NCI-H2107 (cell line): ENCODE results near the gene ZSWIM8.
A peak's percentile ranks its signal among the peaks of the same experiment; 100 is the strongest.
"Not testable (repeated sequence)": the region's sequence is repeated elsewhere in the genome, so short reads cannot be mapped to it uniquely, and the experiment has no call there.

ENCODE experiments used
- DNase-seq: peaks from one replicate; lab custom pipeline; 2025; lab: John Stamatoyannopoulos, UW

Gene ZSWIM8

GRCh38 chr10:73772281-73773151 lies 12.9 kb upstream of the ZSWIM8 start:
- DNase-seq = no peak

DNA sequence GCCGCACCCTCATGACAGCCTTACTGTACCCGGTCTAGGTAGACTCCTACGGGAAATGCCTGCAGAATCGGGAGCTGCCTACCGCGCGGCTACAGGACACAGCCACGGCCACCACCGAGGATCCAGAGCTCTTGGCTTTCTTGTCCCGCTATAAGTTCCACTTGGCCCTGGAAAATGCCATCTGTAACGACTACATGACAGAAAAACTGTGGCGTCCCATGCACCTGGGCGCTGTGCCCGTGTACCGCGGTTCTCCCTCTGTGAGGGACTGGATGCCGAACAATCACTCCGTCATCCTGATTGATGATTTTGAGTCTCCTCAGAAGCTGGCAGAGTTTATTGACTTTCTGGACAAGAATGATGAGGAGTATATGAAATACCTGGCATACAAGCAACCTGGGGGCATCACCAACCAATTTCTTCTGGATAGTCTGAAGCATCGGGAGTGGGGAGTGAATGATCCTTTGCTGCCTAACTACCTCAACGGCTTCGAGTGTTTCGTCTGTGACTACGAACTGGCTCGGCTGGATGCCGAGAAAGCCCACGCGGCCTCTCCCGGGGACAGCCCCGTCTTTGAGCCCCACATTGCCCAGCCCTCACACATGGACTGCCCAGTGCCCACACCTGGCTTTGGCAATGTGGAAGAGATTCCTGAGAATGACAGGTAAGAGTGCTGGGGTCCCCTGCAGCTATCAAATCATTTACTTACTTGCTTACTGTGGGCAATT lies 12.1 kb upstream of the ZSWIM8 start:
- no peak for DNase-seq

- DNase-seq = no peak
These were observed 10.8 kb upstream of the ZSWIM8 start for GRCh38 chr10:73774637-73775036.

DNA sequence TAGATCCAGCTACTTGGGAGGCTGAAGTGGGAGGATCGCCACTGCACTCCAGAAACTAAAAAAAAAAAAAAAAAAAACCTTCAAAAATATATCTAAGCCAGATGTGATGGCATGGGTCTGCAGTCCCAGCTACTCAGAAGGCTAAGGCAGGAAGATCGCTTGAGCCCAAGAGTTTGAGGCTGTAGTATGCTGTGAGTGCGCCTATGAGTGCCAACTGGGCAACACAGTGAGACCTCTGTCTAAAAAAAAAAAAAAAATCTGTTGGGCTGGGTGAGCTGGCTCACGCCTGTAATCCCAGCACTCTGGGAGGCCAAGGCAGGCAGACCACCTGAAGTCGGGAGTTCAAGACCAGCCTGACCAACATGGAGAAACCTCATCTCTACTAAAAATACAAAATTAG lies 6.4 kb upstream of the ZSWIM8 start:
- no peak for DNase-seq

DNA sequence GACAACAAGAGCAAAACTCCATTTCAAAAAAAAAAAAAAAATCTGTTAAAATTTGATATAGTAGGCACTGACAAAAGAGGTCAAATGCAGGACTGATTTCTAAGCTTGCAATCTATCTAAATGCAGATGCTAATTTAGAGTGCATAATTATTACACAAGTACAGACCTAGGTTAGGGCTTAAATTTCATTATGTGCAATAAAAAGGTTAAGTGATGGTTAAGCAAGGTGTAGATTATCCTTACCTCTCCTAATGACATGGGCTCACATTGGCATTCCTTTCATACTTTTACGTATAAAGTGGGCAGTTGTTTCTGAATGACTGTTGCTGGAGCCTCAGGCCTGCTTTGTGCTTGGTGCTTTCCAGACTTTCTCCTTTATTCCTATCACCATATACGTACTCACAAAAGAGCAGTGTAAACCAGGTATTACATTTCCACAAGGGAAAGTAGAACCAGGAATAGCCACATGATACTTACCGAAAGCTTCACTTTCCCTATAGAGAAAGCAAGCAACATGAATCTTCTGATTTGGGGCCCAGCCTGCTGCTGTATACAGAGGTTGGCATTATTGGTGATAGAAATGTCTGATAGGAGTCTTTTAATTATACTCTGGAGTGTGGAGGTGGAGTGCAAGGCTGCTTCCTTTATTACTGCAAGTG lies 5.7 kb upstream of the ZSWIM8 start:
- no peak for DNase-seq

- no peak for DNase-seq
These were observed 5.1 kb upstream of the ZSWIM8 start for GRCh38 chr10:73780301-73780700.

DNA sequence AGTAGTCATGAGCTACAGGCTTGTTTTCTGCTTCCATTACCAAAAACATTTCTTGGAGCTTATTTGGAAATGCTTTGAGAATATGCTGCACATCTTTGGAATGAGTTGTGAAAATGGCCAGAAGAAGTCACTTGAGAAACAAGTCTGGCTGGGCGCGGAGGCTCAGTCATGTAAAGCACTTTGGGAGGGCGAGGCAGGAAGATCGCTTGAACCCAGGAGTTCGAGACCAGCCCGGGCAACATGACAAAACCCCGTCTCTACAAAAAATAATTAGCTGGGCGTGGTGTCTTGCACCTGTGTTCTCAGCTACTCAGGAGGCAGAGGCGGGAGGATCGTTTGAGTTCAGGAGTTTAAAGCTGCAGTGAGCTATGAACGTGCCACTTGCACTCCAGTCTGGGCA lies 4.4 kb upstream of the ZSWIM8 start:
- DNase-seq = no peak

DNA sequence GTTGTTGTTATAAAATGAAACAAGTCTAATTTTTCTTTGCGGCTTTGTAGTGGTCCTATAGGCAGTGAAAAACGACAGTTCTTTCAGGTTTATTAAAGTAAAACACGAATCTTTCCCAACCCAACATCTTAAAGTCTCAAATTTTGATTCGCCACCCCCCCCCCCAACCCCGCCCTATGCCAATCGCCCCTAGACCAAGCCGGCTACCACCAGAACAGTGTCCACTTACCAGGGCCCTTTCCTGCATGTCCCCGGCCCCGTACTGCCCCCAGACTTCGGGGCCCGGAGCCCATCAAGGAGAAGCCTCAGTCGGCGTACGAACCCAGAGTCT lies 3.9 kb upstream of the ZSWIM8 start:
- no peak for DNase-seq

- DNase-seq = peak; percentile 38
These were observed 3.3 kb upstream of the ZSWIM8 start, which contains the start of gene CHCHD1 for GRCh38 chr10:73781879-73782748. Gene CHCHD1, plus strand, starts transcription at chr10:73782048. Its CDS starts 28 bp downstream, at chr10:73782076.

DNA sequence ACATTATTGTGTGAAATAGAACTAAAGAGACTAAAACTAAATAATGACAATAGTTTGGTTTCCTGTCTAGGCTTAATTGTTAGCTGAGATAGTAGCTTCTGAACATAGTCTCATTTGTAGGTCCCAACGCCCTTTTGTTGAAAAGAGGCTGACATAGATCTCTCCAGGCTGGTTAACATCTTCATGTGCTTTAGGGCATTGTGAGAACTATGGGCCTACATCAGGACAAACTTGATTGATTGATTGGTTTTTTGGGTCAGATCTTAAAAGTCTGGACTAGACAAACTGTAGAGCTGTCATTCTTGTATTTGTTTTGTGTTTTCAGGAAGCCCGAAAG lies 2.7 kb upstream of the ZSWIM8 start:
- DNase-seq = no peak

- DNase-seq = no peak
These were observed 510 bp downstream of the ZSWIM8 start for GRCh38 chr10:73785721-73786511.

DNA sequence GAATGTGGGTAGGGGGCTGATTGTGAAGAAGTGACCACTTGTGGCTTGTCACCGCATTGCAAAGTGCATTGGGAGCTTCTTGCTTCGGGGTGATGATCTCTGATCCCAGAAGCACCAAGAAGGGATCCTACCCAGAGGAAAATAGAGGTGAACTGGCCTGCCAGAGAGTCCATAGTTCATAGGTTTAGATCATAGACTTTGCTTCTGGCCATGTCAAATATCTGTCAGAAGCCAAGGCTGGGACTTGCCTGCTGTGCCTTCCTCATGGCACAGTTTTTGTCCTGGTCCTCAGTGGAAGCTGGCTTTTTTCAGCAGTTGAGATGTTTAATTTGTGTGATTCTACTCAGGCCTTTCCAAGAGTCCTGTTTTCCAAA lies 1.1 kb downstream of the ZSWIM8 start:
- no peak for DNase-seq

- not testable (repeated sequence) for DNase-seq
These were observed 1.8 kb downstream of the ZSWIM8 start for GRCh38 chr10:73787031-73787800.

DNA sequence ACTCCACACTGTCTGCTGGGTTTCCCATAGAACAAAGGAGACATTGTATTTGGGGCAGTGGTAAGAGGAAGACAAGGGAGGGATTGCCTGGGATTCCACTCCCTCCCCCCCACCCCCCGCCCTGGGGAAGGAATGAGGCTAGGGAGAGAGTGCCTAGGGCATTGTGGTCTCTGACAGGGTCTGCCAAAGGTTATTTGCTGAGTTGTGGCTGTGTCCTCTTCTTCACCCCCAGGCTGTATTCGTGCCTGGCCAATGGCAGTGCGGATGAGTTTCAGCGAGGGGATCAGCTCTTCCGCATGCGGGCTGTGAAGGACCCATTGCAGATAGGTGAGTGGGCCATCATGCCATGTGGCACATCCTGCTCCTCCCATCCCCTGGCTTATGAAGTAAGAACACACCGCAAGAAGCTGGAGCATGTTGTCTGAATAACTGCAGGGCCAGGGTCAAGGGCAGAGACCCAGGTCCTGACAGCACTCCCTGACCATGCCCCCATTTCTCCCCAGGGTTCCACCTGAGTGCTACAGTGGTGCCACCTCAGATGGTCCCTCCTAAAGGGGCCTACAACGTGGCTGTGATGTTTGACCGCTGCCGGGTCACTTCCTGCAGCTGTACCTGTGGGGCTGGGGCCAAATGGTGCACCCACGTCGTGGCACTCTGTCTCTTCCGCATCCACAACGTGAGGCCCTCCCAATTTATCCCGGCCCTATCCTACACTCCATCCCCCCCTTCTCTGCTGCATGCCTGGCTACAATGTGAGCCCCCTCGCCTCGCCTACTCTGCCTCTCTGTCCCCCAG lies 3.7 kb downstream of the ZSWIM8 start:
- DNase-seq = no peak

DNA sequence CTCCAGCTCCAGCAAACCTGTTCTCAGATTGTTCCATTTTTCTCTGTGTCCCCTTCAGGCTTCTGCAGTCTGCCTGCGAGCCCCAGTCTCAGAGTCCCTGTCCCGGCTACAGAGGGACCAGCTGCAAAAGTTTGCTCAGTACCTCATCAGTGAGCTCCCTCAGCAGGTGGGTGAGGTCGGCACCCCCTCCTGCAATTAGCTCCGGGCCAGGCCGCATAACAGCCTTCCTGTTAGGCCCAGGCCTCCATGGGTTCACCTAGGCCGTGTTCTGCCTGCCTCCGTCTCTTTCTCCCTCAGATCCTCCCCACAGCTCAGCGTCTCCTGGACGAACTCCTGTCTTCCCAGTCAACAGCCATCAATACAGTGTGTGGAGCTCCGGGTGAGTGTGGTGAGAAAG lies 4.3 kb downstream of the ZSWIM8 start:
- DNase-seq = no peak

- no peak for DNase-seq
These were observed 5.7 kb downstream of the ZSWIM8 start for GRCh38 chr10:73790886-73791625.

- no peak for DNase-seq
These were observed 6.5 kb downstream of the ZSWIM8 start for GRCh38 chr10:73791871-73792400.

GRCh38 chr10:73793456-73793855 lies 8.1 kb downstream of the ZSWIM8 start:
- DNase-seq = no peak

DNA sequence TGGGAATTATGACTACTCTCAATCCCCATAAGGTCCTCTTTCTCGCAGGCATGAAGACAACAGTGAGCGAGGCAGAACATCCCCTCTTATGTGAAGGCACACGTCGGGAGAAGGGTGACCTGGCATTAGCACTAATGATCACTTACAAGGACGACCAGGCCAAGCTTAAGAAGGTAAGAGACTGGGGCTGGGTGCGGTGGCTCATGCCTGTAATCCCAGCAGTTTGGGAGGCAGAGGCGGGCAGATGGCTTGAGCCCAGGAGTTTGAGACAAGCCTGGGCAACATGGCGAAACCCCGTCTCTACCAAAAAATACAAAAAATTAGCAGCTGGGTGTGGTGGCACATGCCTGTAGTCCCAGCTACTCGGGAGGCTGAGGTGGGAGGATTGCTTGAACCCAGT lies 10.1 kb downstream of the ZSWIM8 start:
- not testable (repeated sequence) for DNase-seq
